NCI-H345 treated with DMSO at 0.1 percent for 48 hours (cell line): ENCODE measurements around the gene TAPT1.
"Not testable (repeated sequence)": the region's sequence is repeated elsewhere in the genome, so short reads cannot be mapped to it uniquely, and the experiment has no call there.

Source experiments
- DNase-seq: peaks from one replicate; lab custom pipeline; 2025; ENCODE audit not compliant: unreplicated experiment; lab: John Stamatoyannopoulos, UW

Gene TAPT1

GRCh38 chr4:16217300-16218051 is 8.8 kb downstream of the TAPT1 start:
- DNase-seq, result no peak

DNA sequence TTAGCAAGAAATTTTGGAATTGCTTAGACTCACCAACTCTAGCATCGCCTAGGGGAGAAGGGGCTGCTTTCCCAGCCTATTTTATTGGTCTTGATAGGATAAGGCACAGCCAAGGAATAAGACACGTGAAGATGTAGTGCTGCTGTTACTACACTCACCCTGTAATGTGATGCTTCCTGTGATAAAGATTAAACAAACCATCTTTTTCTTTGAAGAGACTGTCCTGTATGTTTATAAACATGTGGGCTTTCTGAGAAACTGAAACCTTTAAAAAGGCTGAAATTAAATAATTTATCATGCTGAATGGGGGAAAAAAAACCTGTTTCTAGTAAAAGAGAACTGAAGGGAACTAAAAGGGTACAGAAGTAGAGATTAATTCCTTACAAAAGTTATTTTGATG is 13.2 kb downstream of the TAPT1 start:
- no peak for DNase-seq

DNA sequence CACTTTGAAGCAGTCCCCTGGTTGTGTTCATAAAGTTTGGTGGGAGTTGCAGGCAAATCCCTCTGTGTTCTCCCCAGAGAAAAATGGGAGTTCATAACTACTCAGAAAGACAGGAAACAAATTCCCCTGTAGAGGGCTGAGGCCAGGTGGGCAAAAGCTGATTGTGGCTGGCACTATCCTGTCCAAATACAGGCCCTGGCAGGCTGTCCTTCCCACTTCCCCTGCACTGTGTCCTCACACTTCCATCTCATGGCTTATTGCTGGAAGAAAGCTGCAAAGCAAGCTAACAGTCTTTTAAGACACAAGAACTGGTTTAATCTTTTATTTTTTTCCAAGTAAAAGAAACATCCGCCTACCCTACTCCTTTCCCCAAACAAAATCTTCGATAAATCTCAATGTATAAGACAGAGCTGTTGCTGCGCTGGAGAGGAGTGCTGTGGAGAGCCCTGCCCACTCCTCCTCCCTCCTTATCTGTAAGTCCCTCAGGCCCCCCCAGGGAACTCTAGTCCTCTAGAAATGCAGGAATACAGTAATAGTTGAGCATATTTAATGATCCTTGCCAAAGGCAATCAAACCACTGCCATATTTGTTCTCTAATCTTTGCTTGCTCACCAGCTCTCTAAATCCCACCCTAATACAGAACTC is 14.0 kb downstream of the TAPT1 start:
- DNase-seq, result no peak

DNA sequence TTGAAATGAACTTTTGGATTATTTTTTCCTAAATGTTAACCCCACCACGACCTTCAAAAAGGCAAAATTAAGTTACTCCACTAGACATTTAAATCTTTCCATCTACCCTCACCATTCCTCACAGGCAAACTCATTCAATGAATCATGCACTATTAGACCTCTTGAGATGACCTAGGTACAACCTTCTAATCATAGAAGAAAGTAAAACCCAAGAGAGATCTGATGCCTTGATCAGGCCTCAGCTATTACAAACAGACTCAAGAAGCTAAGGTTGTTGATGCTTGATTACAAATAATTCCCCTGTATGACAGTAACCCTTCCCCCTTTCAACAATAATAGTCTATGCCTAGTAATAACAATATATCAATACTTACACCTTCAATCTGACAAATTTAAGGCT is 18.9 kb downstream of the TAPT1 start:
- DNase-seq, result no peak

DNA sequence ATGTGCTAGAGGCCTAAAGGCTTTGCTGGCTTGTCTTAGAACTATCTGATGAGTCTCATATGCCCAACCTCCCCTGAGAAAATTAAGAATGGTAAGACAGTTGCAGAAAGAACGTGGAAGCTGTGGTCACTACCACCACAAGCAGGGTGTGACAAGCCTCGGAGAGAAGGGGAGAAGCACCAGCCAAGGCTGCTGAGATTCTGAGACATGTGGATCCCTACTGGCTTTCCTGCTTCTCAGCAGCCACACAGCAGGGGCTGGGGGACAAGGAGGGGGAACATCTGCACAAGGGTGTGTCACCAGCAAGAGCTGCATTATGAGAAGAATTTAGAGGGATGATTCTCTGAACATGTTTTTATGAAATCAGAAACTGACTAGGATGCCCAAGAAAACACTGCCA is 19.4 kb downstream of the TAPT1 start:
- DNase-seq, result no peak

GRCh38 chr4:16206301-16206700 is 20.0 kb downstream of the TAPT1 start:
- DNase-seq, result no peak

- no peak for DNase-seq
Observed at GRCh38 chr4:16205298-16206164, 20.7 kb downstream of the TAPT1 start.

GRCh38 chr4:16204505-16204904 is 21.8 kb downstream of the TAPT1 start:
- no peak for DNase-seq

GRCh38 chr4:16203083-16203482 is 23.2 kb downstream of the TAPT1 start:
- no peak for DNase-seq

GRCh38 chr4:16202598-16202997 is 23.7 kb downstream of the TAPT1 start:
- no peak for DNase-seq

DNA sequence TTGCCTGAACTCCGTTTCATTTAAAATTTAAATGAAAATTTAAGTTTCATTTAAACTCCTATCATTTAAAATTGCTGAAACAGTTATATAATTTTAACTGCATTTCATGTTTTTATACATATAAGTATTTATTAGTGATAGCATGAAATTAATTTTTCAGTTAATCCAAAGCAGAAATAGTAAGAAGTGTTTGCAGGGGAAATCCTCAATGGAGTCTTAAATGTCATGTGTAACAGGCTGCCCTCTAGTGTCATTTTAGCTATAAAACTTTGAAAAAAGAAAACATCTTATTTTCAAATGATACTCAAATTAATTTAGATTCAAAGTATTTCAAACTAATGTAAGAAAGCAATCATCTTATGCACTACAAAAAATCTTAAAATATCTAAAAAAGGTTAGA is 27.2 kb downstream of the TAPT1 start:
- peak; percentile 7 for DNase-seq

GRCh38 chr4:16197876-16198665 is 28.2 kb downstream of the TAPT1 start:
- DNase-seq, result no peak

GRCh38 chr4:16196482-16197393 is 29.5 kb downstream of the TAPT1 start:
- no peak for DNase-seq

DNA sequence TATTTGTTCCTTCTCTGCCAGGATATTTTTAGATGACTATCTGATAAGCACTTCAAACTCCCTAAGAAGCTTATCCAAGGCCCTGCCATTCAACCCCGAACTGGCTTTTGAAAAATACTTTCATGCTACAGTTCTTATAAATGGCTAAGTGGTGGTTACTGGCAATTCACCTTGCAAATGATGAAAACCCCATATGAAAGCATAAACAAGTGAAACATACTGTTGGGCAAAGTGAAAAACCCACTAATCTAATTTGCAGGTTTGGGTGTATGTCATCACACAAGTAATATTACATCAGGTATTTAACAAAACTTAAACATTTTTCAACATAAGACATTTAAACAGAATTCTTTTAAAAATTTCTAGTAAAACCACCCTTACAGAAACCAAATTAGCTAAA is 31.1 kb downstream of the TAPT1 start:
- peak; percentile 17 for DNase-seq

DNA sequence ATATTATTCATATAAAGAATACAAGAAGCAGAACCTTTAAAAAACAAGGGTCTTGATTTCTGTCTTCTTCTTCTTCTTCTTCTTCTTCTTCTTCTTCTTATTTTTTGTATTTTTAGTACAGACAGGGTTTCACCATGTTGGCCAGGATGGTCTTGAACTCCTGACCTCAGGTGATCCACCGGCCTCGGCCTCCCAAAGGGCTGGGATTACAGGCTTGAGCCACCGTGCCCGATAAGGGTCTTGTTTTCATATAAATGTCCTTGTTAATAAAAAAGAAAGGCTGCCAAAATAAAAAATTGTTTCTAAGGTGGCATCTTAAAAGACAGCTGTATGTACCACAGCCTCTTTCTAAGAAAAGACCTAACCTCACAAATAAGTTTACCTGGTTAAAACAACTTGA is 31.5 kb downstream of the TAPT1 start:
- not testable (repeated sequence) for DNase-seq

DNA sequence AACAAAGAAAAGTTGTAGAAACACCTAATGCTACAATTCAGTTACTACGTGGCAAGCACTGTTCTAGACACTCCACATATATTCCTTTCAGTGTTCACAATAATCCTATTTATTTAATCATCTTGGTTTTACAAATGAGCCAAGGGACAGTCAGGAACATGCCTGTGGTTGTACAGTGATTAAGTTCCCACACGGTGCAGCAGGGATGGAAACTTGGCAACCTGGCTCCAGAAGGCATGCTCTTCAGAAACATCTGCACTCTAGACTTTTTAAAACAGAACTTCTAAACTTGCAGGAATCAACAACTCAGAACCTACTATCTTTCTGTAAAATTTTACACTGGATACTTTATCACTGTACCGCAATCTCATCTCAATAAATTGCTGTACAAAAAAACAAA is 32.1 kb downstream of the TAPT1 start:
- DNase-seq, result no peak

DNA sequence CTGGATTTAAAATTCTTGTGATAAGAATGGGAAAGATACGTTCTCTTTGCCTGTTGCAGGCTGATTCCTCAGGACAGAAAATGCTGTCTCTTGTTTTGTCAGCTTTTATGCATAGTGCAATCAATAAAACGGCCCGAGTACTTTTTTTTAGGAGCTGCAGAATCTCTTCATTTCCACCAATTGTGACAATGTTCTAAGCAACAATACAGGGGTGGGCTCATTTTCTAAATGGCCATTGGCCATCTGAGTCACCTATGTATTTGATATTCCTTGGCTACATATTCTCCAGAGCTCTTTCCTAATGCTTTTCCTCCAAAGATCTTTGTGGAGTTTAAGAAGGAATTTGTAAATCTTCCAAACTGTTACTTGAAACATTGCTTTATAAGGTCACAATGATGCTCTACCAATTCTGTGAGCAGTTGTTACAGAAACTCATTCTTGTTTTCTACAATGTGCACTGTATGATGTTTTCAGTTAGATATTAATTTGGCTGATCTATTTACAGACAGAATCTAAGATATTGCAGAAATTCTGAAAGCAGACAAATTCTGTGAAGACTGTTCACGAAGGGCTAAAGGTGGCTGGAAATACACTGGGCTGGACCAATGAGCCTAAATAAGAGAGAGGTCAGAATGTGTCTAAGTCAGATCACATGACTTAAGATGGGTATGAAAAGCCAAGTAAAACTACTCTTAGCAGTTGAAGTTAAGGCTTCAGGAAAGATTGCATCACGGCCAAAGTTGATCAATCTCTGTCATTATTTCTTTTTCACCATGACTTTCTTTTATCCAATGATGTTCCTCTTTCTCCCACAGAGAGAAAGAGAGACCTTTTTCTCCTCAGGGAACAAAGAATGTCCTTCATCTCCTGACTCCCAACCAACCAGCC is 33.4 kb downstream of the TAPT1 start:
- no peak for DNase-seq

DNA sequence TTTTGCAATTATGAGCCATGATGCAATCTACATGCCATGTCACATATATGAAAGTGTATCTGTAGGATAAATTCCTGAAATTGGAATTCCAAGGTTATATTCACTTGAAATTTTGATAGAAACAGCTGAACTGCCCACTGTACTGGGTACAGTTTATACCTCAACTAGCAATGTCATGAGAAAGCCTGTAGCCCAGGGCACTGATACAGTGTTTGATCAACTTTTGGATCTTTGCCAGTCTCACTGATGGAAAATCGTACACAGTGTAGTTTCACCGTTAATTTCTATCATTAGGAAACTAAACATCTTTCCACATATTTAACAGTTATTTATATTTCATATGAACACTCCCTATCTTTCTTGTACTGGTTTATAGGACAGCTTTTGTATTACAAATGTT is 34.2 kb downstream of the TAPT1 start:
- DNase-seq, result no peak

DNA sequence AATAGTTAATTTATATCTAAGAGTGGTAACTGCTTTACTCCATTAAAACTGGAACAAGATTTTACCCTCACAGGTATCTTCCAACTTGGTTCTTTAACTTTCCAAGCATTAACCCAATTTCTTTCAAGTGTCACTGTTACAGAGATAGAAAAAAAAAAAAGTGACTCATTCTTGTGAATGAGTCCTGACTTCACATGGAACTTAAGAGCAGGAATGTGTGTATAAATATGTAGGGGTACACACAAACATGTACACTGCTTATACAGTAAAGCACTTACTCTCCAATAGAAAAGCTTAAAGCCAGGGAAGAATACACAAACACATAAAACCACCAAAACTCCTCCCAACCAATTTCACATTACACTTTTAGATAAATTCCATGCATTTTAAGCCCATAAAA is 38.8 kb downstream of the TAPT1 start:
- DNase-seq, result no peak
